Activated B cell treated with CpG ODN at 0.5 μM for 24 hours (primary cell): ENCODE results near the gene CCDC124. TPM values are rescaled to one million over a fixed set of nuclear protein-coding genes. Genes with fewer than 3 reads are reported as not detected.
"Not testable (repeated sequence)": the region's sequence is repeated elsewhere in the genome, so short reads cannot be mapped to it uniquely, and the experiment has no call there.

Source experiments
- ATAC-seq: fragments of 200-7000 bp; cut with Tn5 transposase; one replicate; pipeline ENCODE4 v1.10.0; 2021; ENCODE audit warnings: low read depth, mild to moderate bottlenecking, moderate library complexity
- CTCF ChIA-PET: fragments of 350-600 bp; sonication (Branson Sonifier 250); formaldehyde crosslinking; loops from one replicate; lab custom pipeline; 2021; ENCODE audit warnings: antibody characterized with exemption; lab: Charles Lee
- POLR2A ChIA-PET: fragments of 350-600 bp; sonication (Branson Sonifier 250); formaldehyde crosslinking; loops from one replicate; lab custom pipeline; 2021; ENCODE audit warnings: antibody characterized with exemption; lab: Charles Lee
- DNase-seq: peaks from one replicate; pipeline ENCODE4 v3.0.0; 2022
- H3K27ac Mint-ChIP-seq: one replicate; pipeline ENCODE4 v1.8.0; 2020; ENCODE audit warnings: mixed read lengths
- H3K27me3 Mint-ChIP-seq: one replicate; pipeline ENCODE4 v1.8.0; 2021; ENCODE audit warnings: mixed read lengths
- H3K36me3 Mint-ChIP-seq: one replicate; pipeline ENCODE4 v1.8.0; 2021; ENCODE audit warnings: low read depth, mixed read lengths
- H3K4me1 Mint-ChIP-seq: one replicate; pipeline ENCODE4 v1.8.0; 2021; ENCODE audit warnings: mixed read lengths
- H3K4me3 Mint-ChIP-seq: one replicate; pipeline ENCODE4 v1.8.0; 2020; ENCODE audit warnings: mild to moderate bottlenecking, mixed read lengths
- H3K9me3 Mint-ChIP-seq: one replicate; pipeline ENCODE4 v1.8.0; 2020; ENCODE audit warnings: mixed read lengths
- CTCF ChIP-seq: fragments of 200-600 bp; IDR thresholded peaks from one replicate; pipeline ENCODE4 v1.8.0; 2022; ENCODE audit warnings: antibody characterized with exemption, mild to moderate bottlenecking
- intact Hi-C: fragments of 100-400 bp; cut with micrococcal nuclease; formaldehyde crosslinking; loops from one replicate; pipeline ENCODE4 v1.15.1; 2024
- total RNA-seq: library from RNA; stranded (reverse); gene quantifications from 2 replicates; pipeline ENCODE4 v1.2.3, GENCODE V29; 2022

The CCDC124 gene
- 49.9 and 59.5 TPM in 2 replicates for total RNA-seq

- Mint-ChIP-seq H3K4me3 (peak within 1 kb of the TSS; percentile 88), H3K9me3 (no peaks in the 10 kb centered on the region), H3K27me3 (no peaks in the 10 kb centered on the region), H3K4me1 (peaks cover 25% of the 10 kb centered on the region), H3K27ac (peak within 1 kb of the TSS; percentile 94), H3K36me3 (peaks cover 8% of the 10 kb centered on the region)
- CTCF ChIA-PET: interaction anchor here (0.7 to 4.7 kb wide), 19 partner anchors 13 to 227 kb away, joined by 3 to 201 read pairs (median 4); partner anchors contain the start of genes JAK3, RPL18A and SLC5A5
- TF ChIP-seq CTCF: no peak
- DNase-seq (peak; percentile 87), ATAC-seq (peak; percentile 96)
- POLR2A ChIA-PET: interaction anchor here (0.5 to 5.0 kb wide), 34 partner anchors 15 to 590 kb away, joined by 3 to 299 read pairs (median 4); partner anchors contain the start of genes FCHO1, JAK3, RPL18A and SLC5A5
- intact Hi-C loops: loop anchor here (1.0 to 5.0 kb wide), 6 partner anchors 62 to 480 kb away; partner anchors contain the start of gene RPL18A
Measured at GRCh38 chr19:17932485-17933338, at the start of gene CCDC124. CCDC124 (plus strand) TSS chr19:17933015; CDS start chr19:17936421, 3,406 bp downstream.

- Mint-ChIP-seq H3K27ac (peak overlapping the region; percentile 12), H3K9me3 (no peaks in the 10 kb centered on the region), H3K4me3 (no peak overlapping the region), H3K36me3 (no peaks in the 10 kb centered on the region), H3K4me1 (peaks cover 37% of the 10 kb centered on the region), H3K27me3 (no peaks in the 10 kb centered on the region)
- ATAC-seq: no peak
- ChIA-PET CTCF (interaction anchor here (0.7 kb wide), 1 partner anchor 49 kb away, joined by 3 read pairs; the partner anchor contains the start of gene CCDC124), POLR2A (interaction anchor here (1.2 to 2.8 kb wide), 4 partner anchors 19 to 108 kb away, joined by 3 to 8 read pairs (median 8); partner anchors contain the start of genes CCDC124 and RPL18A)
- DNase-seq: no peak
- no peak for TF ChIP-seq CTCF
- intact Hi-C loops: loop anchor here (5.0 kb wide), 1 partner anchor 173 kb away; no protein-coding TSS in a partner anchor
Measured at GRCh38 chr19:17883627-17884410, 49.0 kb upstream of the CCDC124 start.

- CTCF ChIA-PET: no interaction called here
Measured at GRCh38 chr19:17886515-17886914, 46.3 kb upstream of the CCDC124 start.

GRCh38 chr19:17887221-17887620, 45.6 kb upstream of the CCDC124 start:
- H3K27me3 Mint-ChIP-seq, H3K27ac Mint-ChIP-seq, CTCF ChIA-PET, H3K36me3 Mint-ChIP-seq, H3K9me3 Mint-ChIP-seq, H3K4me3 Mint-ChIP-seq, ATAC-seq, DNase-seq, intact Hi-C loops: not testable (repeated sequence)
- H3K4me1 Mint-ChIP-seq: peaks cover 34% of the 10 kb centered on the region
- POLR2A ChIA-PET: interaction anchor here (0.6 to 0.7 kb wide), 2 partner anchors 314 to 1305 kb away, joined by 3 to 5 read pairs; partner anchors contain the start of gene BORCS8

More at GRCh38 chr19:17886515-17886914, 46.3 kb upstream of the CCDC124 start:
- DNase-seq (no peak), ATAC-seq (no peak)
- POLR2A ChIA-PET: interaction anchor here (0.7 to 2.8 kb wide), 2 partner anchors 22 to 23 kb away, joined by 6 to 8 read pairs; no protein-coding TSS in a partner anchor
- intact Hi-C loops: no loop called here
- peaks cover 5% of the 10 kb centered on the region for H3K27me3 Mint-ChIP-seq
- no peaks in the 10 kb centered on the region for H3K9me3 Mint-ChIP-seq
- no peak overlapping the region for H3K27ac Mint-ChIP-seq
- H3K36me3 Mint-ChIP-seq: no peaks in the 10 kb centered on the region
- no peak for TF ChIP-seq CTCF
- H3K4me3 Mint-ChIP-seq: no peak overlapping the region
- peaks cover 35% of the 10 kb centered on the region for H3K4me1 Mint-ChIP-seq

- Mint-ChIP-seq H3K27me3 (peaks cover 5% of the 10 kb centered on the region), H3K36me3 (no peaks in the 10 kb centered on the region), H3K4me1 (peaks cover 34% of the 10 kb centered on the region), H3K4me3 (no peak overlapping the region), H3K9me3 (no peaks in the 10 kb centered on the region), H3K27ac (no peak overlapping the region)
- CTCF ChIA-PET: no interaction called here
- intact Hi-C loops: no loop called here
- POLR2A ChIA-PET: interaction anchor here (0.5 kb wide), 1 partner anchor 60 kb away, joined by 5 read pairs; no protein-coding TSS in a partner anchor
- DNase-seq (no peak), ATAC-seq (no peak)
- no peak for TF ChIP-seq CTCF
Measured at GRCh38 chr19:17888260-17888659, 44.6 kb upstream of the CCDC124 start.
